Loucy (cell line): ENCODE results near the gene ARHGAP26.

Experiments used
- EZH2phosphoT487 ChIP-seq: fragments of 200-600 bp; IDR thresholded peaks from 2 replicates; pipeline ENCODE4 v1.6.1; 2018; ENCODE audit warnings: antibody characterized with exemption, mild to moderate bottlenecking, moderate library complexity, borderline replicate concordance
- TF ChIP-seq, protein P1 (sequence below): fragments of 200-600 bp; sonication (generic); conservative IDR thresholded peaks from 2 replicates; pipeline ENCODE4 v1.5.1; 2014; ENCODE audit warnings: mild to moderate bottlenecking, antibody characterized with exemption, low read length

DNA sequence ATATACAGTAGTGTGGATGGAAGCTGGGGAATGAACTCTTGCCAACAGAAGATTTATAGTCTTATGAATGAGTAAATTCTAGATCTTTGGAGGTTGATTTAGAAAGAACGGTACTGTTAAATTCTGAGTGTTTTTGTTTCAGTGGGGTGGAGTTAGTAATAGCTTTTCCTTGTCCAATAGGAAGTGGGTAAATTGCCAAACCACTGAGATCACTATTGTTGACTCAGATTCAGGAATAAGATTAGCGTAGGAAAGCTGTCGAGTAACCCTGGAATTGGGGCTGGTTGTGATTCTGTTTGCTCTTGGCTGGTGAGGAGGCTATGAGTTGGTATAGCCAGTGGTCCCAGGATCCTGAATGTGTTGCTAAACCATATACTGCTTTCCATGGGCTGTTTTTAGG lies 155.6 kb downstream of the ARHGAP26 start:
- TF ChIP-seq EZH2phosphoT487, result no peak
- TF ChIP-seq, protein P1, sequence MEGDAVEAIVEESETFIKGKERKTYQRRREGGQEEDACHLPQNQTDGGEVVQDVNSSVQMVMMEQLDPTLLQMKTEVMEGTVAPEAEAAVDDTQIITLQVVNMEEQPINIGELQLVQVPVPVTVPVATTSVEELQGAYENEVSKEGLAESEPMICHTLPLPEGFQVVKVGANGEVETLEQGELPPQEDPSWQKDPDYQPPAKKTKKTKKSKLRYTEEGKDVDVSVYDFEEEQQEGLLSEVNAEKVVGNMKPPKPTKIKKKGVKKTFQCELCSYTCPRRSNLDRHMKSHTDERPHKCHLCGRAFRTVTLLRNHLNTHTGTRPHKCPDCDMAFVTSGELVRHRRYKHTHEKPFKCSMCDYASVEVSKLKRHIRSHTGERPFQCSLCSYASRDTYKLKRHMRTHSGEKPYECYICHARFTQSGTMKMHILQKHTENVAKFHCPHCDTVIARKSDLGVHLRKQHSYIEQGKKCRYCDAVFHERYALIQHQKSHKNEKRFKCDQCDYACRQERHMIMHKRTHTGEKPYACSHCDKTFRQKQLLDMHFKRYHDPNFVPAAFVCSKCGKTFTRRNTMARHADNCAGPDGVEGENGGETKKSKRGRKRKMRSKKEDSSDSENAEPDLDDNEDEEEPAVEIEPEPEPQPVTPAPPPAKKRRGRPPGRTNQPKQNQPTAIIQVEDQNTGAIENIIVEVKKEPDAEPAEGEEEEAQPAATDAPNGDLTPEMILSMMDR, result no peak
